CD4-positive, alpha-beta T cell treated with Interleukin-1 beta for 1 hour (primary cell): Measurements from ENCODE around the gene TRABD2B.

Experiments
- DNase-seq, 2 donors: peaks; one replicate each; pipeline ENCODE4 v3.0.0-alpha.2; 2020 to 2022

Gene TRABD2B

GRCh38 chr1:47712596-47713299 lies 284.4 kb downstream of the TRABD2B start:
- no peak for DNase-seq

- no peak for DNase-seq
Measured at GRCh38 chr1:47711848-47712492, 285.2 kb downstream of the TRABD2B start.

DNA sequence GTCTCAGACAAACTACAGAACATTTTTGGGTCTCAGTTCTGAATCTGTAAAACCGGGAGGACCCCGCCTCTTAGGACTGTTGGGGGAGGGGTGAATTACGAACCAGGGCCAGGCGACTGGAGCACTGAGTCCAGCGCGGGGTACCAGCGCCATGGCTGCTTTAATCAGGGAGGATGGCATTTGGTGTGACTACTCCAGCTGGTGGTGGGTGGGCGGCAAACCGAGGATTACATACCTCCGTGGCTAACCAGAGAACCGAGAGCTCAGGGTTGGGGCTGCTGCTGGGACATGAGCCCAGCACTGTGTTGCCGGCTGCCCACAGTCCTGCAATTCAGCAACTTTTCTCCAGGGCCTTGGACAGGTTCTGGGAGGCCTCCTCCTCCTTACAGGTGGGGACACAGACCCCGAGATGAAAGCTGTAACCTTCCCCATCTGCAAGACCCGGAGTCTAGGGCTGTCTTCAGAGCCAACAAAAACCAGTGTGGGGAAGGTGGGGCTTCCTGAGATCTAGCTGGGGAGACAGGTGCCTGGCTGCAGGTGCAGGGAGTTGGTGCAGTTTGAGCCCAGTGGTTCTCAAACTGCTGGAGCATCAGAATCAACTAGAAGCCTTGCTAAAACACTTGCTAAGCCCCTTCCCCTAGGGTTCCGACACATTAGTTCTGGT lies 285.9 kb downstream of the TRABD2B start:
- no peak for DNase-seq
